ENCODE data around the gene ZNF91. TPM values are rescaled to one million over a fixed set of nuclear protein-coding genes. Genes with fewer than 3 reads are reported as not detected.

ZNF91 gene
- total RNA-seq (100 to 1,000 TPM; 104 to 139 (median 118) TPM), polyA plus RNA-seq (1 to 10 TPM; 6.4 to 8.4 (median 8.2) TPM)
- long read RNA-seq, donor 1, full-length matches to known transcripts, result 12 of 12 reads
- long read RNA-seq, donor 1, partial matches to known transcripts, result 0 of 12 reads
- long read RNA-seq, donor 1, other reads (novel, unspliced or antisense), result 0 of 12 reads
- long read RNA-seq, donor 2, full-length matches to known transcripts, result 21 of 21 reads
- long read RNA-seq, donor 2, partial matches to known transcripts, result 0 of 21 reads
- long read RNA-seq, donor 2, other reads (novel, unspliced or antisense), result 0 of 21 reads
- long read RNA-seq, donor 3, full-length matches to known transcripts, result 18 of 18 reads
- long read RNA-seq, donor 3, partial matches to known transcripts, result 0 of 18 reads
- long read RNA-seq, donor 3, other reads (novel, unspliced or antisense), result 0 of 18 reads
- long read RNA-seq, donor 4, partial matches to known transcripts, result 0 of 1 reads
- long read RNA-seq, donor 4, other reads (novel, unspliced or antisense), result 0 of 1 reads
- long read RNA-seq, donor 5, full-length matches to known transcripts, result 8 of 8 reads
- long read RNA-seq, donor 5, partial matches to known transcripts, result 0 of 8 reads
- long read RNA-seq, donor 5, other reads (novel, unspliced or antisense), result 0 of 8 reads
- long read RNA-seq, donor 6, full-length matches to known transcripts, result 38 of 38 reads
- long read RNA-seq, donor 6, partial matches to known transcripts, result 0 of 38 reads
- long read RNA-seq, donor 6, other reads (novel, unspliced or antisense), result 0 of 38 reads
- long read RNA-seq, donor 7, partial matches to known transcripts, result 0 of 4 reads
- long read RNA-seq, donor 7, other reads (novel, unspliced or antisense), result 0 of 4 reads
- long read RNA-seq, donor 8, full-length matches to known transcripts, result 16 of 16 reads
- long read RNA-seq, donor 8, partial matches to known transcripts, result 0 of 16 reads
- long read RNA-seq, donor 8, other reads (novel, unspliced or antisense), result 0 of 16 reads
- long read RNA-seq, donor 9, full-length matches to known transcripts, result 12 of 12 reads
- long read RNA-seq, donor 9, partial matches to known transcripts, result 0 of 12 reads
- long read RNA-seq, donor 9, other reads (novel, unspliced or antisense), result 0 of 12 reads
- long read RNA-seq, donor 10, full-length matches to known transcripts, result 11 of 11 reads
- long read RNA-seq, donor 10, partial matches to known transcripts, result 0 of 11 reads
- long read RNA-seq, donor 10, other reads (novel, unspliced or antisense), result 0 of 11 reads

- Histone ChIP-seq H3K4me3 (peak within 1 kb of the TSS; percentile 69 to 90 (median 79)), H3K9me3 (no peaks in the 10 kb centered on the region), H3K27me3 (no peaks in the 10 kb centered on the region), H3K4me1 (peaks cover 23 to 50% (median 36%) of the 10 kb centered on the region in 4 donors), H3K27ac (peak within 1 kb of the TSS; percentile 93 to 97 (median 96)), H3K36me3 (peaks cover 0 to 8% (median 0%) of the 10 kb centered on the region in 4 donors)
- DNase-seq, result peak; percentile 96 to 98
- intact Hi-C loops (cut with DNase I; ENCODE audit: low total_unique reads), result loop anchor here (10.0 kb wide), 1 partner anchor 120 kb away; no protein-coding TSS in a partner anchor
- 0% methylated on average over 22 to 32 of the region's 32 CpGs for WGBS, 5 donors
- TF ChIP-seq CTCF (IDR thresholded peaks at IDR 0.05), result no peak
- TF ChIP-seq EP300 (IDR thresholded peaks at IDR 0.05), result peak; percentile 42
- peak in 1 of 4 donors; percentile 59 for TF ChIP-seq POLR2A (IDR thresholded peaks at IDR 0.05)
- TF ChIP-seq POLR2AphosphoS5 (IDR thresholded peaks at IDR 0.05), result peak; percentile 61 to 92 (median 91)
Measured at GRCh38 chr19:23395041-23395721, at the start of gene ZNF91. TSS of gene ZNF91 (minus strand) at chr19:23395471. CDS start at chr19:23395354, 117 bp downstream.

GRCh38 chr19:23440791-23441190, 45.5 kb upstream of the ZNF91 start:
- WGBS, 5 donors, result 63 to 69% (median 66%) methylated on average over 9 of the region's 9 CpGs
- no peaks in the 10 kb centered on the region for H3K27me3 ChIP-seq
- DNase-seq, result no peak
- H3K27ac ChIP-seq, result no peak overlapping the region
- peaks cover 0 to 63% (median 21%) of the 10 kb centered on the region in 4 donors for H3K9me3 ChIP-seq
- no peak for TF ChIP-seq EP300 (IDR thresholded peaks at IDR 0.05)
- no peak for TF ChIP-seq POLR2A (IDR thresholded peaks at IDR 0.05)
- TF ChIP-seq POLR2AphosphoS5 (IDR thresholded peaks at IDR 0.05), result no peak
- no peak for TF ChIP-seq CTCF (IDR thresholded peaks at IDR 0.05)
- H3K36me3 ChIP-seq, result no peaks in the 10 kb centered on the region
- H3K4me1 ChIP-seq, result no peaks in the 10 kb centered on the region
- H3K4me3 ChIP-seq, result no peak overlapping the region
- intact Hi-C loops (cut with DNase I; ENCODE audit: low total_unique reads), result no loop called here

GRCh38 chr19:23440207-23440606, 44.9 kb upstream of the ZNF91 start:
- intact Hi-C loops (cut with DNase I; ENCODE audit: low total_unique reads), result no loop called here
- no peak overlapping the region for H3K27ac ChIP-seq
- H3K4me1 ChIP-seq, result no peaks in the 10 kb centered on the region
- H3K9me3 ChIP-seq, result peaks cover 0 to 68% (median 26%) of the 10 kb centered on the region in 4 donors
- H3K36me3 ChIP-seq, result no peaks in the 10 kb centered on the region
- no peak overlapping the region for H3K4me3 ChIP-seq
- H3K27me3 ChIP-seq, result no peaks in the 10 kb centered on the region
- DNase-seq, result no peak
- TF ChIP-seq POLR2AphosphoS5 (IDR thresholded peaks at IDR 0.05) (no peak), CTCF (IDR thresholded peaks at IDR 0.05) (no peak), EP300 (IDR thresholded peaks at IDR 0.05) (no peak), POLR2A (IDR thresholded peaks at IDR 0.05) (no peak)
- 81 to 90% (median 88%) methylated on average over 9 of the region's 9 CpGs for WGBS, 5 donors
